NCI-H1694 treated with DMSO at 0.1 percent for 48 hours (cell line): ENCODE measurements around the gene FZD8.

Experiments used
- DNase-seq: peaks from one replicate; lab custom pipeline; 2025; lab: John Stamatoyannopoulos, UW

The FZD8 gene

GRCh38 chr10:35641676-35642034 lies 441 bp downstream of the FZD8 start:
- no peak for DNase-seq

DNA sequence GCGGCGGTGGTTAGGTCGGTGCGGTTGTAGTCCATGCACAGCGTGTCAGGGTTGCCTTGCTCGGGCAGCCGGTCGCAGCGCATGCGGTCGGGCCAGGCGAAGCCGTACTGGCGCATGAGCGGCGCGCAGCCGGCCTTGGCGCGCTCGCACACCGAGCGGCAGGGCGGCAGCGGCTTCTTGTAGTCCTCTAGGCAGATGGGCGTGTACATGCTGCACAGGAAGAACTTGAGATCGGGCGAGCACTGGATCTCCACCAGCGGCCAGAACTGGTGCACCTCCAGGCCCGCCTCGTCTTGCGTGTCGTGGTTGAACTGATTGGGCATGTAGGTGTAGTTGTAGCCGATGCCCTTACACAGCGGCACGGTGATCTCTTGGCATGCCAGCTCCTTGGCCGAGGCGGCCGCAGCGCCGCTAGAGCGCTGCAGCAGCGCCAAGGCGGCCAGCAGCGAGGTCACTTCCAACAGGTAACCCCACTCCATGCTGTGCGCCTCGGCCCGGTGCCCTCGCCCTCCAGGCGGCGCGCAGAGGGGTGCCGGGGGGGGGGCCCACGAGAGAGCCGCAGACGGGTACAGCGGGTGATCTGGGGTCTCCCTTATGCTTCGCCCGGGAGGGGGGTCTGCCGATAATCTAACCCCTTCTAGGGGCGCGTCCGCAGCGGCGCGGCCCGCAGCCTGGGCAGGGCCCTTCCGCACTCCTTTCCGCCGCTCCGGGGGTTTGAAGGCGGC lies 983 bp downstream of the FZD8 start:
- peak; percentile 65 for DNase-seq

GRCh38 chr10:35640474-35640873 lies 1.6 kb downstream of the FZD8 start:
- peak; percentile 22 for DNase-seq

GRCh38 chr10:35639728-35640401 lies 2.2 kb downstream of the FZD8 start:
- DNase-seq = no peak

- DNase-seq = no peak
Measured at GRCh38 chr10:35639021-35639727, 2.9 kb downstream of the FZD8 start.

GRCh38 chr10:35638101-35638500 lies 4.0 kb downstream of the FZD8 start:
- DNase-seq = no peak

GRCh38 chr10:35637462-35637861 lies 4.6 kb downstream of the FZD8 start:
- DNase-seq = no peak

GRCh38 chr10:35636956-35637355 lies 5.1 kb downstream of the FZD8 start:
- no peak for DNase-seq

GRCh38 chr10:35635576-35635975 lies 6.5 kb downstream of the FZD8 start:
- DNase-seq = peak; percentile 80

DNA sequence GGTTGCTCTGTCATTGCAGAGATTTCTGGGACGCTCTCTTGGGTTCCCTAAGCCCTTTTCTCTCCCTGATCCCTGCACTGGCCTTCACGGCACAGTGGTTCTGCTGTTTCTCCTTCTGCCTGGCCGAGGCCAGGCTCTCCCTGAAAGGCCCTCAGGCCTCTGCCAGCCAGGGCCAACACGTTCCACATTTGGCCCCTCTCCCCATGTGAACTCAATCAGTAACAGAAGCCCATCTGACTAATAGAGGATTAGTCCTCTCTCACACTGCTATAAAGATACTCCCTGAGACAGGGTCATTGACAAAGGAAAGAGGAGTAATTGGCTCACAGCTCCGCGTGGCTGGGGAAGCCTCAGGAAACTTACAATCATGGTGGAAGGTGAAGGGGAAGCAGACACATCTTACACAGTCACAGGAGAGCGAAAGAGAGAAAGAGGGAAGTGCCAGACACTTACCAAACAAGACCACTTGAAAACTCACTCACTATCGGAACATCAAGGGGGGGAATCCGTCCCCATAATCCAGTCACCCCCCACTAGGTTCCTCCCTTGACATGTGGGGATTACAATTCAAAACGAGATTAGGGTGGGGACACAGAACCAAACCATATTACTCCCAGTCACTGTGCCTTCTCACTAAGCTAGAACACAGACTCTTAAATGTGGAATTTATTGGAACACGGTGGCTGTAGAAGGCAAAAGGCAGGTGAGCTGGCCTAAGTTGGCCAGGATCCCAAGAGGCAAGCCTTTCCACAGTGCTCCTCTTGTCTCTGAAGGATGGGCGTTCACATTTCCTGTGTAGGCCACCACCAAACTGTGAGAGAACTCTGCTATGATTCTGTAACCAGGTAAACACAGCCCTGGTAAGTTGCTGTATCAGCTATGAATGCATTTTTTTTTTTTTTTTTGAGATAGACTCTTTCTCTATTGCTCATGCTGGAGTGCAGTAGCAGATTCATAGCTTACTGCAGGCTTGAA lies 8.8 kb downstream of the FZD8 start:
- no peak for DNase-seq

DNA sequence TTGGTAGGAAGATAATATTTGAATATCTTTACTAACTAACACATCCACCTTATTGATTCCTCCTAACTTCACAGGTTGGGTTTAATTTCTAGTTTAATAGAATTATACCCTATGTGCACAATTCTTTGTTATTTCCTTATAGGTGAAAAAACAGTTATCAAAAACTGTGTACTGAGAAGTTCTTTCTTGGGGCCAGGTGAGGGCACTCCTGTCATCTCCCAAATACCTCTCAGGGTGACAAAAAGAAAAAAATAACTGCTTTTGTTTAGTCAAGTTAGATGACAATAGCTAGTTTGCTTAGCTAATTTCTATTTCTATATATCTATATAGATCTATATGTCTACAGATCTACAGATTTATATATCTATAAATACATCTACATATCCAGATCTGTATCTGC lies 10.1 kb downstream of the FZD8 start:
- DNase-seq = no peak

GRCh38 chr10:35631404-35631803 lies 10.7 kb downstream of the FZD8 start:
- no peak for DNase-seq

DNA sequence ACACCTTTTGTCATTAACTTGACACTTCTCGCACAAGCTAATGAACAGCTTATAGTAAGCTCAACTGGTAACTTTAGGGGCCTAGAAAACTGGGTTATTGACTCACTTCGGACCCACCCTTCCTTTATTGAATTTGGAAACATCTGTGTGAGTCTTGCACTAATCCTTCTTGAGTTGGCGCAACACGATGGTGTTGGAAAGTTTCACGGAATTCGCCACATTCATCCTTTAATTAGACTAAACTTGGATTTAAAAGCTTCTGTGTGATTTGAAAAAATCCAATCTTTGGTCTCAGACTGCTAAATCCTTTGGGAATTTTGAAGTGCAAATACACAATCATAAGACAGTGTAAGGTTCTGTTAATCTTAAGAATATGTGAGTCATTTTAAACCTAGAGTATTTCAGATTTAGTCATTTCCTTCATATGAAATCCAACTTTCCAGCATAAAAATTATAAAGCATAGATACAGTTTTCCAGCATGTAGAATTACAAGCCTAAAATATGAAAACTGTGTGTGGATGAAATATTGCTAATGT lies 15.1 kb downstream of the FZD8 start:
- DNase-seq = no peak

DNA sequence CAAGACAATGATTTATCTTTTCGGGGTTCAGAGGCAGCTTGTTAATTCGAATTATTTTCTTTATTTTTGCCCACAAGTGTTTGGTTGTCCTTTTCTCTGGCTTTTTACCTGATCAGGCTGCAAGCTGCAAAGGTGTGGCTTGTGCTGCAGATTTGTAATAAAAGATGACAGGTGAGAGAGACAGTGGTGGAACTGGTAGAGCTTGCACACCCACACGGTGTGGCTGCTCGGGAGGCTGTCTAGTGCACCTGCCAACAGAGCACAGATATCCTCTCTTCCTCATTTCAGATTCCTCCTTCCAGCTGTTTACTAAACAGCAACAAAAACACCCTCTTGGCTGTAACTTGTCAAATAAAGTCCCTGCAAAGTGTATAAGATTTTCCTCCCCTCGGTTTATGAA lies 27.8 kb downstream of the FZD8 start:
- no peak for DNase-seq

- DNase-seq = no peak
Measured at GRCh38 chr10:35613597-35614226, 28.4 kb downstream of the FZD8 start.

DNA sequence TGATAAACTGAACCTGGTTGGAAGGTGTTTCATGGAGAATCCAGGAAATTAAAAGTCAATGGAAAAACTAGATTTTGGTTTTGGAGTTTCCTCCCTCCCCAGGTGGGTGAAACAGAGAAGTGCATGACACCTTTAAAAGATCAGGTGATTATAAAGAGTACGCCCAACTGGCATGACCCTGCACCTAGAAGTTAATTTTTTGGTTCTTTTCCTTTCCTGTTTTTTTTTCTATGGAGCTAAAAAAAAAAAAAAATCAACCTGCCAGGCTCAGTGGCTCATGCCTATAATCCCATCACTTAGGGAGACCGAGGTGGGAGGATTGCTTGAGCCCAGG lies 29.0 kb downstream of the FZD8 start:
- DNase-seq = no peak

DNA sequence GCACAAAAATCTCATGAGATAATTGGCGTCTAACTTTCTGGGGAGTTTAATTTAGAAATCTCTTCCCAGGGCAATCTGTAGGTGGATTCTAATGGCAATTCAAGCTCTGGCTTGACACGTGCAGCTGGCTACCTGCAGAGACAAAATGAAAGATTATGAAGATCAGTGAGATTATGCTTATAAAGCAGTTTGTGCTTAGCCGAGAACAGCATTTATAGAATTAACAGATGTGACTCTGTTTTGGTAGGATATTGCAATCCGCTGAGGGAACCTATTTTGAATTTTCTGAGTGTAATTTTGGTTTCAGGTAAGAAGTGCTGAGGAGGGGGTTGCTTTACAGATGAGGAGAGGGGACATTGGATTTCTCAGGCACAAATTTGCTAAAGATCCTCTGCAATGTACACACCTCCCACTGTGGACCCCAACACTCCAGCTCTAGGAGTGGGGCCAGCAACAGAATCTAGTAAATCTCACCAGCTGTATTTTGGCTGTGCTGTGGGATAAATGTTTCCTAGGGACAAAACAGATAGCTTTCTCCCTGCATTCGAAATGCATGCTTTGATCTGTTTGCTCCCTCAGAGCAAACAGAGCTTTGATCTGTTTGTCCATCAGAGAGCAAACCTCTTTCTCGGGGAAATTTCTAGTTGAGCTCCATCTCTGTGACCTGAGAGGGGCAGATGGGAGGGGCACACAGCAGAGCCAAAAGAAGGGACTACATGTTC lies 29.6 kb downstream of the FZD8 start:
- DNase-seq = no peak

GRCh38 chr10:35611750-35612149 lies 30.3 kb downstream of the FZD8 start:
- no peak for DNase-seq

DNA sequence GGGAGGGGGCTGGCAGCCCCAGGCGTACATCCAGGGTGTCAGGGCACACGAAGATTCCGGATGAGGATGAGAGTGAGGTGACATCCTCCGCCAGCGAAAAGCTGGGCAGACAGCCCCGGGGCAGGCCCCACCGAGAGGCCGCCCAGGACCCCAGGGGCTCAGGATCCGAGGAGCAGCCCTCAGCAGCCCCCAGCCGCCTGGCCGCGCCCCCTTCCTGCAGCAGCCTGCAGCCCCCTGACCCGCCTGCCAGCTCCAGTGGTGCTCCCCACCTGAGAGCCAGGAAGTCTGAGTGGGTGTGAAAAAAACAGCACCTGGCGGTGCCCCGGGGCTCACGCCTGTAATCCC lies 33.8 kb downstream of the FZD8 start:
- DNase-seq = no peak

GRCh38 chr10:35607475-35608327 lies 34.4 kb downstream of the FZD8 start:
- DNase-seq = no peak
